Measurements from ENCODE around the gene ERVFRD-1.

The ERVFRD-1 gene

GRCh38 chr6:11062715-11063114 is 48.8 kb downstream of the ERVFRD-1 start:
- Histone ChIP-seq H3K4me3 (no peak overlapping the region), H3K27ac (no peak overlapping the region)

- Histone ChIP-seq H3K27ac (no peak overlapping the region), H3K4me3 (no peak overlapping the region)
These were observed 49.4 kb downstream of the ERVFRD-1 start for GRCh38 chr6:11062083-11062482.

- no peak overlapping the region for H3K27ac ChIP-seq
- no peak overlapping the region for H3K4me3 ChIP-seq
These were observed 53.1 kb downstream of the ERVFRD-1 start for GRCh38 chr6:11058406-11058805.

- H3K27ac ChIP-seq: no peak overlapping the region
- H3K4me3 ChIP-seq: no peak overlapping the region
These were observed 54.7 kb downstream of the ERVFRD-1 start for GRCh38 chr6:11056871-11057270.

GRCh38 chr6:11055127-11055627 is 56.3 kb downstream of the ERVFRD-1 start:
- Histone ChIP-seq H3K27ac (no peak overlapping the region), H3K4me3 (no peak overlapping the region)

GRCh38 chr6:11054722-11055121 is 56.8 kb downstream of the ERVFRD-1 start:
- Histone ChIP-seq H3K4me3 (no peak overlapping the region), H3K27ac (no peak overlapping the region)

- H3K27ac ChIP-seq: no peak overlapping the region
- no peak overlapping the region for H3K4me3 ChIP-seq
These were observed 58.2 kb downstream of the ERVFRD-1 start for GRCh38 chr6:11053307-11053706.

All from skin epidermis (tissue), 12 donors.